ENCODE results near the gene NOX4. TPM values are rescaled to one million over a fixed set of nuclear protein-coding genes. Genes with fewer than 3 reads are reported as not detected.

The NOX4 gene
- total and polyA plus RNA-seq, 7 donors: 0.46 to 4.2 (median 1.8) TPM

DNA sequence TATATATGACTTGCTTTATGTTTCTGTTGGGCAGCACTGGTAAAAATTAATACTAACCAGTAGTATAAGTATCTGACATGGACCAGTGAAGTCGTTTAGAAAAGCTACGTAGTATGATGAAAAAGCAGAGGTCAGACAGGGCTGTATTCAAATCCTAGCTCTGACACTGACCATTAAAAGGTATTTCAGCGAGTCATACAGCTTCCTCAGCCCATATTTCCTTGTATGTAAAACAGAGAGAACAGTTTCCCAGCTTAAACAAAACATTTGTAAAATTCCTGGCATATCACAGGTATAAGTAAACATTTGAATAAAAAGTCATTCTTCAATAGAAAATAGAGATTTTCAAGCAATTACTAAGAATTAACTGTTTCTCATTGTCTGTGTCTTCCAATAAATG, 4.2 kb downstream of the NOX4 start:
- H3K27me3 ChIP-seq (ENCODE audit: insufficient read depth in 3 of 3, low read length in 2 of 3): peaks cover 0 to 5% (median 2%) of the 10 kb centered on the region in 3 donors
- WGBS, 3 donors: 83 to 86% (median 86%) methylated on average over 3 of the region's 3 CpGs
- TF ChIP-seq, protein P1, sequence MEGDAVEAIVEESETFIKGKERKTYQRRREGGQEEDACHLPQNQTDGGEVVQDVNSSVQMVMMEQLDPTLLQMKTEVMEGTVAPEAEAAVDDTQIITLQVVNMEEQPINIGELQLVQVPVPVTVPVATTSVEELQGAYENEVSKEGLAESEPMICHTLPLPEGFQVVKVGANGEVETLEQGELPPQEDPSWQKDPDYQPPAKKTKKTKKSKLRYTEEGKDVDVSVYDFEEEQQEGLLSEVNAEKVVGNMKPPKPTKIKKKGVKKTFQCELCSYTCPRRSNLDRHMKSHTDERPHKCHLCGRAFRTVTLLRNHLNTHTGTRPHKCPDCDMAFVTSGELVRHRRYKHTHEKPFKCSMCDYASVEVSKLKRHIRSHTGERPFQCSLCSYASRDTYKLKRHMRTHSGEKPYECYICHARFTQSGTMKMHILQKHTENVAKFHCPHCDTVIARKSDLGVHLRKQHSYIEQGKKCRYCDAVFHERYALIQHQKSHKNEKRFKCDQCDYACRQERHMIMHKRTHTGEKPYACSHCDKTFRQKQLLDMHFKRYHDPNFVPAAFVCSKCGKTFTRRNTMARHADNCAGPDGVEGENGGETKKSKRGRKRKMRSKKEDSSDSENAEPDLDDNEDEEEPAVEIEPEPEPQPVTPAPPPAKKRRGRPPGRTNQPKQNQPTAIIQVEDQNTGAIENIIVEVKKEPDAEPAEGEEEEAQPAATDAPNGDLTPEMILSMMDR (IDR thresholded peaks at IDR 0.05): no peak
- intact Hi-C loops (cut with DNase I): no loop called here
- DNase-seq (no peak), ATAC-seq (no peak)
- no peaks in the 10 kb centered on the region for H3K4me1 ChIP-seq
- no peak overlapping the region for H3K27ac ChIP-seq
- no peaks in the 10 kb centered on the region for H3K36me3 ChIP-seq (ENCODE audit: insufficient read depth in 1 of 2, low read depth in 1 of 2)
- H3K4me3 ChIP-seq: no peak overlapping the region
- H3K9me3 ChIP-seq: no peaks in the 10 kb centered on the region

DNA sequence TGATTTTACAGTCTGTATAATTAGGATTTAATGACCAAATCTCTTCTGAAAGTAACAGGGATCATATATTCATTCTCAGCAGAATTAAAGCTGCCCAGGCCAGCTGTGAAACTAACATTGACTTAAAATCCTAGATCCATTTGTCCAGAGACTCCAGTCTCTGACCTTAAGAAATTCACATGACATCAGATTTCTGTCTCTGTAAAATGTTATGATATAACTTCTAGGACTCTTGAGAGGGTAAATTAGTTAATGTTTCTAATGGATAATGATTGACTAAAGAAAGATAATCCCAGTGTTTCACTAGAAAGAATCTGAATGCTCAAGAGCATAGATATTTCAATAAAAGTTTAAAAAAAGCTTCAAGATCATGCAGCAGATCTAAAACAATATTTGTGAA, 6.3 kb downstream of the NOX4 start:
- ATAC-seq (no peak), DNase-seq (no peak)
- no peak overlapping the region for H3K27ac ChIP-seq
- H3K4me1 ChIP-seq: no peaks in the 10 kb centered on the region
- H3K36me3 ChIP-seq (ENCODE audit: insufficient read depth in 1 of 2, low read depth in 1 of 2): no peaks in the 10 kb centered on the region
- no peaks in the 10 kb centered on the region for H3K9me3 ChIP-seq
- intact Hi-C loops (cut with DNase I): no loop called here
- H3K4me3 ChIP-seq: no peak overlapping the region
- TF ChIP-seq, protein P1 (IDR thresholded peaks at IDR 0.05): no peak
- peaks cover 0 to 2% (median 0%) of the 10 kb centered on the region in 3 donors for H3K27me3 ChIP-seq (ENCODE audit: insufficient read depth in 3 of 3, low read length in 2 of 3)

DNA sequence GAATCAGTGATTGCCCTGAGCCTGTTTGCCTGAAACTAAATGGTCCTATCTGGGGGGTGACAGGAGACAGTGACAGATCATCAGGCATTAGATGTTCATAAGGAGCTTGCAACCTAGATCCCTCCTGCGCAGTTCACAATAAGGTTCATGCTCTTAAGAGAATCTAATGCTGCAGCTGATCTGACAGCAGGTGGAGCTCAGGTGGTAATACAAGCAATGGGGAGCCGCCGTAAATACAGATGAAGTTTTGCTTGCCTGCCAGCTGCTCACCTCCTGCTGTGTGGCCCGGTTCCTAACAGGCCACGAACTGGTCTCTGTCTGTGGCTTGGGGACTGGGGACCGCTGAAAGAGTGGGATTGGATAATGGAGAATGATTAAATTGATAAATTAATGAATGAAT, 14.0 kb downstream of the NOX4 start:
- Histone ChIP-seq H3K9me3 (no peaks in the 10 kb centered on the region), H3K27ac (no peak overlapping the region), H3K4me3 (no peak overlapping the region), H3K4me1 (no peaks in the 10 kb centered on the region), H3K36me3 (ENCODE audit: insufficient read depth in 1 of 2, low read depth in 1 of 2) (no peaks in the 10 kb centered on the region), H3K27me3 (ENCODE audit: insufficient read depth in 3 of 3, low read length in 2 of 3) (no peaks in the 10 kb centered on the region)
- WGBS, 3 donors: 60 to 67% (median 64%) methylated on average over 6 of the region's 6 CpGs
- ATAC-seq (no peak), DNase-seq (no peak)
- TF ChIP-seq, protein P1 (IDR thresholded peaks at IDR 0.05): no peak
- intact Hi-C loops (cut with DNase I): no loop called here

DNA sequence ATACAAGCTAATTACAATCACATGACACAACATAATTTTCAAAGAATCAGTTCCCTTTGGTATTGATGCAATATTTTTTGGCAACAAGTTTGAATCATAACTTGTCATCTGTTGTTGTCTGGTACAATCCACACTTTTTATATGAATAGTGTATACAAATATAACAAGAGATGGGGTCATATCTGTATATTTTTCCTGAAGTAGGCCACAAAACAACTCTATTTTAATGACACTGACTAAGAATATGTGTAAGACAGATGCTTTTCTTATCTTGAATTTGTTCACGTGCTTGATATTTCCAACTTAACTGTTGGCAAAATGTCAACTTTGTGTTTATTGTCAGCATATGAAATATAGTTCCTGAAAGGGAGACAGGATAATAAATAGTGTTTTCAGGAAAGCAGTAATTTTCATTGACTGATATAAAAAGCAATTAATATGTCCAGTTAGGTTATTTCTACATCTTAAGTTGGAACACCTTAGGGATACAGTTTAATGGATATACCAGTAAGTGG, 27.9 kb downstream of the NOX4 start:
- intact Hi-C loops (cut with DNase I): no loop called here
- H3K27me3 ChIP-seq (ENCODE audit: insufficient read depth in 3 of 3, low read length in 2 of 3): no peaks in the 10 kb centered on the region
- peaks cover 4% of the 10 kb centered on the region for H3K9me3 ChIP-seq
- DNase-seq: no peak
- no peaks in the 10 kb centered on the region for H3K36me3 ChIP-seq (ENCODE audit: insufficient read depth in 1 of 2, low read depth in 1 of 2)
- no peak overlapping the region for H3K27ac ChIP-seq
- no peak overlapping the region for H3K4me3 ChIP-seq
- ATAC-seq: no peak
- TF ChIP-seq, protein P1 (IDR thresholded peaks at IDR 0.05): no peak
- 21 to 44% (median 35%) methylated on average over 1 of the region's 1 CpG for WGBS, 3 donors
- H3K4me1 ChIP-seq: no peaks in the 10 kb centered on the region

DNA sequence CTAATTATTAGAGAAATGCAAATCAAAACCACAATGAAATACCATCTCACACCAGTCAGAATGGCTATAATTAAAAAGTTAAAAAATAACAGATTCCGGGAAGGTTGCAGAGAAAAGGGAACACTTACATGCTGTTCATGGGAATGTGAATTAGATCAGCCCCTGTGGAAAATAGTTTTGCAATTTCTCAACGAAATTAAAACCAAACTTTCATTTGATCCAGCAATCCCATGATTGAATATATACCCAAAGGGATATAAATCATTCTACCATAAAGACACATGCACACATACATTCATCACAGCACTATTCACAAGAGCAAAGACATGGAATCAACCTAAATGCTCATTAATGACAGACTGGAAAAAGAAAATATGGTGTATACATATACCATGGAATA, 32.5 kb downstream of the NOX4 start:
- intact Hi-C loops (cut with DNase I): no loop called here
- Histone ChIP-seq H3K4me1 (no peaks in the 10 kb centered on the region), H3K27me3 (ENCODE audit: insufficient read depth in 3 of 3, low read length in 2 of 3) (no peaks in the 10 kb centered on the region), H3K4me3 (no peak overlapping the region), H3K36me3 (ENCODE audit: insufficient read depth in 1 of 2, low read depth in 1 of 2) (no peaks in the 10 kb centered on the region), H3K9me3 (peaks cover 4% of the 10 kb centered on the region), H3K27ac (no peak overlapping the region)
- DNase-seq (no peak), ATAC-seq (no peak)
- 46 to 51% (median 50%) methylated on average over 2 of the region's 2 CpGs for WGBS, 3 donors
- TF ChIP-seq, protein P1 (IDR thresholded peaks at IDR 0.05): no peak
